Stimulated activated CD8-positive, alpha-beta memory T cell treated with anti-CD3 and anti-CD28 coated beads, Interleukin-4, amount 100 ng/mL, for 1 hour (primary cell): ENCODE results near the gene CLTCL1.
"Not testable (repeated sequence)": the region's sequence is repeated elsewhere in the genome, so short reads cannot be mapped to it uniquely, and the experiment has no call there.

Experiments used
- DNase-seq, 2 donors: peaks; one replicate each; pipeline ENCODE4 v3.0.0-alpha.2; 2020; ENCODE audit warnings: low read depth in 2 of 2, low spot score in 1 of 2

CLTCL1 gene

GRCh38 chr22:19220867-19221266 is 70.7 kb downstream of the CLTCL1 start:
- DNase-seq, result no peak

GRCh38 chr22:19218541-19219233 is 72.8 kb downstream of the CLTCL1 start:
- DNase-seq, result no peak

- DNase-seq, result no peak
These were observed 74.9 kb downstream of the CLTCL1 start for GRCh38 chr22:19216579-19216978.

GRCh38 chr22:19215360-19215759 is 76.2 kb downstream of the CLTCL1 start:
- DNase-seq, result no peak

- DNase-seq, result no peak
These were observed 77.4 kb downstream of the CLTCL1 start for GRCh38 chr22:19214078-19214473.

GRCh38 chr22:19213442-19214077 is 78.0 kb downstream of the CLTCL1 start:
- DNase-seq, result no peak

- DNase-seq, result no peak
These were observed 78.5 kb downstream of the CLTCL1 start for GRCh38 chr22:19213001-19213400.

- no peak for DNase-seq
These were observed 79.1 kb downstream of the CLTCL1 start for GRCh38 chr22:19212302-19212870.

GRCh38 chr22:19210188-19210587 is 81.3 kb downstream of the CLTCL1 start:
- no peak for DNase-seq

- DNase-seq, result no peak
These were observed 83.2 kb downstream of the CLTCL1 start for GRCh38 chr22:19208287-19208847.

- no peak for DNase-seq
These were observed 83.6 kb downstream of the CLTCL1 start for GRCh38 chr22:19207884-19208283.

- no peak for DNase-seq
These were observed 84.1 kb downstream of the CLTCL1 start for GRCh38 chr22:19207401-19207808.

GRCh38 chr22:19206287-19206686 is 85.2 kb downstream of the CLTCL1 start:
- DNase-seq, result no peak

GRCh38 chr22:19204640-19205039 is 86.9 kb downstream of the CLTCL1 start:
- no peak for DNase-seq

- DNase-seq, result no peak
These were observed 87.7 kb downstream of the CLTCL1 start for GRCh38 chr22:19203834-19204233.

GRCh38 chr22:19202799-19203186 is 88.7 kb downstream of the CLTCL1 start:
- not testable (repeated sequence) for DNase-seq

- DNase-seq, result no peak
These were observed 89.4 kb downstream of the CLTCL1 start for GRCh38 chr22:19201869-19202798.

- no peak for DNase-seq
These were observed 90.2 kb downstream of the CLTCL1 start for GRCh38 chr22:19201130-19201868.

- DNase-seq, result no peak
These were observed 92.0 kb downstream of the CLTCL1 start for GRCh38 chr22:19199479-19199878.
